ENCODE measurements around the gene SND1.

SND1 gene

DNA sequence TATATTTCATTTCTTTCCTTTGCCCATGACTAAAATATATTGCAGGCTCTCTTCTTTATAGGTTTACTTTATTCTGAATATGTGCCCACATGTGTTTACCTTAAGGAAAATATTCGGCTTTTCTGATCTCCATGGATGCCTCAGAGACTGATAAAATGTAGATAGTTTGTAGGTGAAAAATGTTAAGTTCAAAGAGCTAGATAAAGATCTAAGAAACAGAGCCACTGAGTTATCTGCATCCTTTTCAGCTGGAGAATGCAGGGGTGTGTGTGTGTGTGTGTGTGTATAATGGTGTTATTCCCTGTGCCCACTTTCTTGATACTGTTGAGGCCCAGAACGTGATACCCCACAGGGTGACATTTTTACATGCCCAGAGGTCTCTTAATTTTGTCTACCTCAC lies 228.5 kb downstream of the SND1 start (continued):
- TF ChIP-seq ZFP30 (CRISPR knock-in tag; IDR thresholded peaks at IDR 0.05) = no peak
- no peak for TF ChIP-seq ISL1 (CRISPR knock-in tag; IDR thresholded peaks at IDR 0.05)
- TF ChIP-seq, protein P1, sequence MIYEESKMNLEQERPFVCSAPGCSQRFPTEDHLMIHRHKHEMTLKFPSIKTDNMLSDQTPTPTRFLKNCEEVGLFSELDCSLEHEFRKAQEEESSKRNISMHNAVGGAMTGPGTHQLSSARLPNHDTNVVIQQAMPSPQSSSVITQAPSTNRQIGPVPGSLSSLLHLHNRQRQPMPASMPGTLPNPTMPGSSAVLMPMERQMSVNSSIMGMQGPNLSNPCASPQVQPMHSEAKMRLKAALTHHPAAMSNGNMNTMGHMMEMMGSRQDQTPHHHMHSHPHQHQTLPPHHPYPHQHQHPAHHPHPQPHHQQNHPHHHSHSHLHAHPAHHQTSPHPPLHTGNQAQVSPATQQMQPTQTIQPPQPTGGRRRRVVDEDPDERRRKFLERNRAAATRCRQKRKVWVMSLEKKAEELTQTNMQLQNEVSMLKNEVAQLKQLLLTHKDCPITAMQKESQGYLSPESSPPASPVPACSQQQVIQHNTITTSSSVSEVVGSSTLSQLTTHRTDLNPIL (CRISPR knock-in tag; IDR thresholded peaks at IDR 0.05; ENCODE audit: low read depth) = no peak

DNA sequence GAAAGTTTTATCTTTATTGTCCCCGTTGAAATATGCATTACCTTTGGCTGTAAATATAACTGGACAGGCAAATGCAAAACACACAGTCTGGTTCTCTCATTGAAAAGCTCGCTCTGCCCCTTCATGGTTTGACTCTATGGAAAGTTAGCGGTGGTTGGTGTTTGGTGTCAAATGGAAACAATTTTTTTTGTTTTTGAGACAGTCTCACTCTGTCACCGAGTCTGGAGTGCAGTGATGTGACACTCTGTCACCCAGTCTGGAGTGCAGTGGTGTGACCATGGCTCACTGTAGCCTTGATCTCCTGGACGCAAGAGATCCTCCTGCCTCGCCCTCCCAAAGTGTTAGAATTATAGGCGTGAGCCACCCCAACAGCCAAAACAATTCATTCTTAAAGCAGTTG lies 229.6 kb downstream of the SND1 start:
- TF ChIP-seq, protein P2, sequence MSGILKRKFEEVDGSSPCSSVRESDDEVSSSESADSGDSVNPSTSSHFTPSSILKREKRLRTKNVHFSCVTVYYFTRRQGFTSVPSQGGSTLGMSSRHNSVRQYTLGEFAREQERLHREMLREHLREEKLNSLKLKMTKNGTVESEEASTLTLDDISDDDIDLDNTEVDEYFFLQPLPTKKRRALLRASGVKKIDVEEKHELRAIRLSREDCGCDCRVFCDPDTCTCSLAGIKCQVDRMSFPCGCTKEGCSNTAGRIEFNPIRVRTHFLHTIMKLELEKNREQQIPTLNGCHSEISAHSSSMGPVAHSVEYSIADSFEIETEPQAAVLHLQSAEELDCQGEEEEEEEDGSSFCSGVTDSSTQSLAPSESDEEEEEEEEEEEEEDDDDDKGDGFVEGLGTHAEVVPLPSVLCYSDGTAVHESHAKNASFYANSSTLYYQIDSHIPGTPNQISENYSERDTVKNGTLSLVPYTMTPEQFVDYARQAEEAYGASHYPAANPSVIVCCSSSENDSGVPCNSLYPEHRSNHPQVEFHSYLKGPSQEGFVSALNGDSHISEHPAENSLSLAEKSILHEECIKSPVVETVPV (CRISPR knock-in tag; IDR thresholded peaks at IDR 0.05) = no peak
- TF ChIP-seq RARB (CRISPR knock-in tag; IDR thresholded peaks at IDR 0.05) (no peak), TOX (CRISPR knock-in tag; IDR thresholded peaks at IDR 0.05; ENCODE audit: borderline replicate concordance) (no peak), ZNF70 (CRISPR knock-in tag; IDR thresholded peaks at IDR 0.05) (no peak), ZC3H10 (CRISPR knock-in tag; IDR thresholded peaks at IDR 0.05) (no peak), OSR1 (CRISPR knock-in tag; IDR thresholded peaks at IDR 0.05) (no peak), BACH2 (CRISPR knock-in tag; IDR thresholded peaks at IDR 0.05; ENCODE audit: borderline replicate concordance) (no peak), ZFP3 (CRISPR knock-in tag; IDR thresholded peaks at IDR 0.05) (no peak), ZNF565 (CRISPR knock-in tag; conservative IDR thresholded peaks at IDR 0.05; ENCODE audit: low read depth) (no peak), ZFP30 (CRISPR knock-in tag; IDR thresholded peaks at IDR 0.05) (no peak), ESRRG (CRISPR knock-in tag; IDR thresholded peaks at IDR 0.05) (no peak), TCF4 (CRISPR knock-in tag; IDR thresholded peaks at IDR 0.05; ENCODE audit: borderline replicate concordance) (no peak), GLIS3 (CRISPR knock-in tag; IDR thresholded peaks at IDR 0.05) (no peak), CSDC2 (CRISPR knock-in tag; IDR thresholded peaks at IDR 0.05) (no peak), ARNTL (CRISPR knock-in tag; IDR thresholded peaks at IDR 0.05; ENCODE audit: borderline replicate concordance, low read depth) (no peak), ZNF8 (CRISPR knock-in tag; IDR thresholded peaks at IDR 0.05) (no peak), ISL1 (CRISPR knock-in tag; IDR thresholded peaks at IDR 0.05) (no peak)
- TF ChIP-seq, protein P1 (CRISPR knock-in tag; IDR thresholded peaks at IDR 0.05; ENCODE audit: low read depth) = no peak
- TF ChIP-seq, protein P3, sequence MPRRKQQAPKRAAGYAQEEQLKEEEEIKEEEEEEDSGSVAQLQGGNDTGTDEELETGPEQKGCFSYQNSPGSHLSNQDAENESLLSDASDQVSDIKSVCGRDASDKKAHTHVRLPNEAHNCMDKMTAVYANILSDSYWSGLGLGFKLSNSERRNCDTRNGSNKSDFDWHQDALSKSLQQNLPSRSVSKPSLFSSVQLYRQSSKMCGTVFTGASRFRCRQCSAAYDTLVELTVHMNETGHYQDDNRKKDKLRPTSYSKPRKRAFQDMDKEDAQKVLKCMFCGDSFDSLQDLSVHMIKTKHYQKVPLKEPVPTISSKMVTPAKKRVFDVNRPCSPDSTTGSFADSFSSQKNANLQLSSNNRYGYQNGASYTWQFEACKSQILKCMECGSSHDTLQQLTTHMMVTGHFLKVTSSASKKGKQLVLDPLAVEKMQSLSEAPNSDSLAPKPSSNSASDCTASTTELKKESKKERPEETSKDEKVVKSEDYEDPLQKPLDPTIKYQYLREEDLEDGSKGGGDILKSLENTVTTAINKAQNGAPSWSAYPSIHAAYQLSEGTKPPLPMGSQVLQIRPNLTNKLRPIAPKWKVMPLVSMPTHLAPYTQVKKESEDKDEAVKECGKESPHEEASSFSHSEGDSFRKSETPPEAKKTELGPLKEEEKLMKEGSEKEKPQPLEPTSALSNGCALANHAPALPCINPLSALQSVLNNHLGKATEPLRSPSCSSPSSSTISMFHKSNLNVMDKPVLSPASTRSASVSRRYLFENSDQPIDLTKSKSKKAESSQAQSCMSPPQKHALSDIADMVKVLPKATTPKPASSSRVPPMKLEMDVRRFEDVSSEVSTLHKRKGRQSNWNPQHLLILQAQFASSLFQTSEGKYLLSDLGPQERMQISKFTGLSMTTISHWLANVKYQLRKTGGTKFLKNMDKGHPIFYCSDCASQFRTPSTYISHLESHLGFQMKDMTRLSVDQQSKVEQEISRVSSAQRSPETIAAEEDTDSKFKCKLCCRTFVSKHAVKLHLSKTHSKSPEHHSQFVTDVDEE (CRISPR knock-in tag; IDR thresholded peaks at IDR 0.05) = no peak
- TF ChIP-seq, protein P4, sequence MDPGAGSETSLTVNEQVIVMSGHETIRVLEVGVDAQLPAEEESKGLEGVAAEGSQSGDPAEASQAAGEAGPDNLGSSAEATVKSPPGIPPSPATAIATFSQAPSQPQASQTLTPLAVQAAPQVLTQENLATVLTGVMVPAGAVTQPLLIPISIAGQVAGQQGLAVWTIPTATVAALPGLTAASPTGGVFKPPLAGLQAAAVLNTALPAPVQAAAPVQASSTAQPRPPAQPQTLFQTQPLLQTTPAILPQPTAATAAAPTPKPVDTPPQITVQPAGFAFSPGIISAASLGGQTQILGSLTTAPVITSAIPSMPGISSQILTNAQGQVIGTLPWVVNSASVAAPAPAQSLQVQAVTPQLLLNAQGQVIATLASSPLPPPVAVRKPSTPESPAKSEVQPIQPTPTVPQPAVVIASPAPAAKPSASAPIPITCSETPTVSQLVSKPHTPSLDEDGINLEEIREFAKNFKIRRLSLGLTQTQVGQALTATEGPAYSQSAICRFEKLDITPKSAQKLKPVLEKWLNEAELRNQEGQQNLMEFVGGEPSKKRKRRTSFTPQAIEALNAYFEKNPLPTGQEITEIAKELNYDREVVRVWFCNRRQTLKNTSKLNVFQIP (CRISPR knock-in tag; IDR thresholded peaks at IDR 0.05; ENCODE audit: borderline replicate concordance, low read depth) = no peak

DNA sequence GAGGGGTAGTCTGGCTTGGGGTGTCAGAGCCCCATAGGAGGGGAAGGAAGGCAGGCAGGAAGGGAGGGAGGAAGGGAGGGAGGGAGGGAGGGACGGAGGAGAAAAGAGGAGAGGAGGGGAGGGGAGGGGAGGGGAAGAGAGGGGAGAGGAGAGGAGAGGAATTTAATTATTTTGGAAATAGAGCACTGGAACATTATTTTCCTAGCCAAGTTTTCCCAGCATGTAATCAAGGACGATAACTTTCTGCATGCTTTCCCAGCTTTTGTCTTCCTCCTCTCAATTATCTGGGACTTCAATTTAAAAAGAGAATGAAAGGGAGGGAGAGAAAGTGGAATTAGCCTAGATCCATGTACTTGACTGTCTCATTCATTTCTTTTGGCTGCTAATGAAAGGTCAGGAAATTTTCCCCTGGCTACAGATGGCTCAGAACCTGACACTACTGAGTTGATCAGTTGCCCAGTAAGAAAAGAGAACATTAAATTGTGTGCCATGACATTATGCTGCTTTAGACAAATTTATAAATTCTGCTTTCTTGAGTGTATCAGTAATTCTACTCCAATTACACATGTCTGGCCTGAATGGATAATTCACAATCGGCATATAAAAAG lies 230.4 kb downstream of the SND1 start:
- TF ChIP-seq, protein P1 (CRISPR knock-in tag; IDR thresholded peaks at IDR 0.05; ENCODE audit: low read depth) = no peak
- no peak for TF ChIP-seq ZC3H10 (CRISPR knock-in tag; IDR thresholded peaks at IDR 0.05)

More for the DNA sequence above, 229.6 kb downstream of the SND1 start:
- ATAC-seq = no peak

More for the DNA sequence above, 230.4 kb downstream of the SND1 start:
- no peak for ATAC-seq
